GM19043 (cell line): ENCODE measurements around the gene NEK7.

Experiments
- ATAC-seq: cut with Tn5 transposase; IDR thresholded peaks from one replicate; pipeline ENCODE4 v1.9.1; 2021; ENCODE audit warnings: low read depth; ENCODE audit not compliant: unreplicated experiment

Gene NEK7

GRCh38 chr1:198246337-198246736 is 89.5 kb downstream of the NEK7 start:
- ATAC-seq, result no peak

DNA sequence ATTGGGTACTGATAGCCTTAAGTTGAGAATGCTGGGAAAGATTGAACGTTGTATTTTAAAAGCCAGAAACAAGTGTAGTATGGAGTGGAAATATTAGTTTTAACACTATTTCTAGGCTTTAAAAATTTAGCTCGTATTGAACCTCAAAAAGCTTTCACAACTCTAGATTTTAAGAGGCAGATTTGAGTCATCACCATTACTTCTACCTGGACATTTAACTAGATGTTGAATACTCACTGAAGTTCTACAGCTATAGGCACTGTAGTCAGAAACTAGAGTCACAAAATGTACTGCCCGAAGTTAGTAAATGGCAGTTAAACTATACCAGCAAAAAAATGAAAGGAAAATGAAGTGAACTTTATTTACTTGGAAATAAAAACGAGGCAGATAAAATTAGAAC is 96.5 kb downstream of the NEK7 start:
- peak; percentile 73 for ATAC-seq

DNA sequence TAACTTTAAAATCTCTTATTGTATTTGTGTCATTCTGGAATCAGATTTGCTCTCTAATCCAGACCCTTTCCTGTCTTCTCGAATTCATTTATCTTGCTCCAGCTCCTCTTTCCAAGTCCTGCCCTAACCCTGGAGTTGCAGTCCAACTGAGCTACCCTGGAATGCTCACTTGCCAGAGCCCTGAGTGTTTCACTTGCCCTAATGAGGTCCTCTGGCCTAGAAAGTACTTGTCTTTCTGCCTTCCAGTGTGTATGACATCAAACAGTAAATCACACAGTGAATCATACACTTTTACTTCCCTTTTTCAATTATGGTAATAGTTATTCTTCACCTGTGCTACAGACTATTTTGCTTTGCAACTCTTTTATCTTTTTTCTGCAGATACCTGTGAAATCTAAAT is 96.9 kb downstream of the NEK7 start:
- ATAC-seq, result peak; percentile 95

DNA sequence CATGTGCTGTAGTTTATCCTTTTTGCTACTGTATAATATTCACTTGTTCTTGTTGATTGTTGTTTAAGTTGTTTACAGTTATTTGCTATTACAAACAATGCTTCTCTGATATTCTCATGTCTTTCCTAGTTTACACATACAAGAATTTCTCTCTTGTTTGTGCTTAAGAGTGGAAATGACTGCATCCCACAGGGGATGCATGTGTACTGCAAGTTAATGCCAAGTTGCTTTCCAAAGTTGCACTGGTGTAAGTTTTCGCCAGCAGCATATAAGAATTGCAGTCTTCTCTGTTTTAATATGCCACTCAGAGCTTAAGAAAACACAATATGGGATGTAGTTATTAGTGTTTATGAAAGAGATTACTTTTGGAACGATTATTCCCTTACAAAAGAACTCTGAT is 97.7 kb downstream of the NEK7 start:
- no peak for ATAC-seq

DNA sequence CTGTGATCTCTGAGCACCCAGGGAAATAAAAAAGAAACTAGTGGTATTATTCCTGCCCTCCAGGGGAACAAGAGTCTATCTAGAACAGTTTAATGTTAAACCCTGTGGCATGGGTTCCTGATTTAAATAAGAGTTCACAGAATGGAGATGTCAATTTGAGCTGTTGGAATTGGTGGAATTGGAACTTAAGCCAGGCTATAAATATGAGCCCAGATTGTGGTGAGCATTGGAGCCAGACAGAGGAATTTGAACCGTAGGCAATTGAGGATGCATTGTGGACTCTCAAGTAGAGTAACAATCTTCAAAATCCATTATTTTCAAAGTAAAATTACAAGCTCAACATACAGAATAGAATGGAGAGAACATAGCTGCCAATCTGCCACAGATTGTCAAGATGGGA is 98.2 kb downstream of the NEK7 start:
- no peak for ATAC-seq

GRCh38 chr1:198255784-198256183 is 99.0 kb downstream of the NEK7 start:
- no peak for ATAC-seq

GRCh38 chr1:198258491-198258890 is 101.7 kb downstream of the NEK7 start:
- peak; percentile 43 for ATAC-seq

DNA sequence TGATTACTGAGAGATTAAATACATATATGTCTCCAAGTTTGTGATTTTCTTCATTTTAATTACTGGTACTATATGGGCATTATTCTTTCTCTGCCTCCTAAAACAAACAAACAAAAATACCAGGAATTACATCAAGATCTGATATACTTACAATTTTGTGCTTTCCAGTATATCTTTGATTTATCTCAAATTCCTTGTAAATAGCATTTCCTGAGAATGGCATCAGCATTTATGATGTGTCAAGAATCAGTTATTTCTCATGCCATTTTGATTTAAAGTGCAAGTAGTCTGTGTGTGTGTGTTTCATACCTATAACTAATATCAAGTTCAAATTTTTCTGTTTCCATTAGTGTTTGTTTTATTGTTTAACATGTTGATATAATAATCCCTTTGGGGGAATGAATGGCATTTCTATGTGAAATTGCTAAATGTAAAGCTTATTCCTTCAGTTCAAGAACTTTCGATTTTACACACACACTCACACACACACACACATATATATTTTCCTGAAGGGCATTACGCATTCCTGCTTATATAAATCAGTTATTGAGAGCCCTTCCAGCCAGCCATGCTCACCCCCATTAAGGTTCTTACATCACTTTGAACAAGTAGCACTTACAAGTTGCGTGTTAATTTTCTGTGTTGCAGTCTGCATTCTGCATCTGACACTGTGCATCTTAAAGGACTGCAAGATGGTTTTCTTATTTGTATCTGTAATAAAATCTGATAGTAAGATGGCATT is 102.7 kb downstream of the NEK7 start:
- ATAC-seq, result no peak

DNA sequence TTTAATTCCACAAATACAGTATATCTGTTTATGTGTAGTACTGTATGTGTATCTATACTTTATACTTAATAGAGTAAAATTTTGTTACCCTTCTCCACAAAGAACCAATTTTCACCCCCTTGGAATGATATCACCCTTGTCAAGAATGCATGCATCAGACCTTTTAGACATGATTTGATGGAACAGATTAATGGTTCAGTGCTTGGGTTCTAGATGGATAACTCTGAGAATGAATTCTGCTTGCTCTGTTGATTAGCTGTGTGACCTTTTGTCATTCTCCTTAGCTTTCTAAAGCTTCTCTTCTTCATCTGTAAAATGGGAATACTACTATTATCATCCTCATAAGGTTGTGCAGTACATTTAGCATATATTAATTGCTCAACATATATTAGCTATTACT is 105.1 kb downstream of the NEK7 start:
- no peak for ATAC-seq

DNA sequence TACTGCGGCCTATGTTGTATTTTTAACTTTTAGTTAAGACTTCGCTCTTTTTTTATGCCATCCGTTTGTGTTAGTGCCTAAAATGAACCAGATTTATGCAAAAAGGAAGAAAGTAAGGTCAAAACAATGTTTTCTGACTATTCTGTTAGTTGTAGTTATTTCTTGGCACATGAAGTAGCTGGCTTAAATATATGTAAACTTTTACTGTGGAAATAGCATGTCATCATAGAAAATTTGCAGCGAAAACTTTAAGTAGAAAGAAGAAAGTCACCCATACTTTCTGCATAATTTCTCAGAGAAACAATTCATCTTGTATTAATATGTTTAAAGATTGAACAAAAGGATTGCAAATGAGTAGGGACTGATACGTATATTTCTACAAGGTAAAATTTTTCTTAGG is 106.4 kb downstream of the NEK7 start:
- no peak for ATAC-seq

DNA sequence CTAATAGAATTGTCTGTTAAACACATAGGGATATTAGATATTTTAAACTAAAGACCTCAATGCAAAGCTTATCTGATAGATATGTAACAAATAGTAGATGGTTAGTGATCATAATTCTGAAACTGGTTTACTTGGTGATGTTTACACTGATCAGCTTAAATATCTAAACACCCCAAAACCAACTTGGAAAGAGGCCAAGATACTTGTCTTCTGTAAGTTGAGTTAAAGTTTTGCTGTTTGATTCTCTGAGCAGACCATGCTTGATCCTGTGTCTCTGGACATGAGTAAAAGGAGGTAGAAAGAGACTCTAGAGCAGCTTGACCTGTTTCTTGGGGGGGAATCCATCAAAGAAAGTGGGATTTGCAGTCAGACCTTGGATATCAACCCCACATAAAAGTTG is 107.5 kb downstream of the NEK7 start:
- ATAC-seq, result no peak

GRCh38 chr1:198265073-198265661 is 108.4 kb downstream of the NEK7 start:
- no peak for ATAC-seq

DNA sequence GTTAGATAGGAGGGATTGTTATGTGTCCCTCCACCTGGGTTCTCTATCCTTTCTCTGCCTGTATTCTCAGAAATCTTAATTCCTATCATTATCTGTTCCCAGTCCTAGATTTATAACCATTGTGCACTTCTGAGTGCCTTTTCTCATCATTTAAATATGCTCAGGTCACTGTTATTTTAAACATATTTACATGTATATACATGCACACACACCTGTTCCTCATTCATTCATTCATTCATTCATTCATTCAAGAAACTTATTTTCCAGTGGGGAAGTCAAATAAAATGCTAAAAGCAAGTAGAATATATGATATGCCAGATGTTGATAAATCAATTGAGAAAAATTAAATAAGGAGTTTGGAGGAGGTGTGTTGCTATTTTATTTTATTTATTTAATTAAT is 110.3 kb downstream of the NEK7 start:
- ATAC-seq, result no peak

DNA sequence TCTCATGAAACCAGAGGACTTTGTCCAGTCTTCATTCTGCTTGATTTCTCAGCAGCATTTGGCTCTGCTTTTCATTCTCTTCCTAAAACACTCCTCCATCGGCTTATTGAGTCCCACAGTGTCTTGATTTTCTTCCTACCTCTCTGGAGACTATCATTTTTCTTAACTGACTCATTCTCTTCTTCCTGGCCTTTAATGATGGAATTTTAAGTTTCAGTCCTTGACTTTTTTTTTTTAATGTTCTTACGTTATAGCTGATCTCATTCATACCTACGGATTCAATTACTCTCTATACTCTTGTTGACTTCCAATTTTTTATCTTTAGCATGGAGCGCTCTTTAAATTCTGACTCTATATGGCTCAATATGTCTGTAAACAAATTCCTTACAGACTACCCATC is 111.1 kb downstream of the NEK7 start:
- ATAC-seq, result no peak

DNA sequence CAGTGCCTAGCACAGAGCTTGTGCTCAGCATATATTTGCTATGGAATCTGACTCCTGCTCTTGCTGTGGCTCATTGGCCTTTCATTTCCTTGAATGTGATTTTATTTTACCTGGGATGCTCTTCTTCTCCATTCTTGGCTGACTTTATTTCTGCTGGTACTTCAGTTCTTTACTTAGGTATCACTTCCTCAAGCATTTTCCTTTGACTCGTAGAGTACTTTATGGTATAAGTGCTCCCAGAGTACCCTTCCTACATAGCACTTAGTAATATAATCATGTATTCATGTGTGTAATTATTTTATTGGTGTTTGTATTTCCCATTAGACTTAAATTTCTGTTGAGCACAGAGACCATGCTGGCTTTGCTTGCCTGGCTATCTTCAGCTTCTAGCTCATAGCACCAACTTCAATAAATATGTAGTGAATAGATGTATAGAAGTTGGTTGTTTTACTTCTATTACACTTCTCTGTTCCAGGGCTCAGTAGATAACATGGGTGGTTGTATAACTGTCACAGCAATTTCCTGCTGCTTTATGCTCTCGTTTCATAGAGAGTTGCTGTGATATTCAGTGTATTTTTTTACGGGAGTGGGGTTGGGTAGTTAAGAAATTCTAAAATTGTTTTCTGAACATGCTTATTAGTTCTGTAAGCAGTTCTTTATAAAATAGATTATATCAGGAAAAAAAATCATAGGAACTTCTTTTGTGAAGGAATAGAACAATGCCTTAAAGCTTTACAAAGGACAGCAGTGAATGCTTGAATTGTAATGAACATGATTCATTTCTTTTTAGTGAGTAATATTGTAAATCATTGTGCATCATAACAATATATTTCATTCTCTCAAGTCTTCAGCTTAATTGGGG is 112.2 kb downstream of the NEK7 start:
- ATAC-seq, result no peak

GRCh38 chr1:198269646-198269940 is 112.8 kb downstream of the NEK7 start:
- ATAC-seq, result no peak

DNA sequence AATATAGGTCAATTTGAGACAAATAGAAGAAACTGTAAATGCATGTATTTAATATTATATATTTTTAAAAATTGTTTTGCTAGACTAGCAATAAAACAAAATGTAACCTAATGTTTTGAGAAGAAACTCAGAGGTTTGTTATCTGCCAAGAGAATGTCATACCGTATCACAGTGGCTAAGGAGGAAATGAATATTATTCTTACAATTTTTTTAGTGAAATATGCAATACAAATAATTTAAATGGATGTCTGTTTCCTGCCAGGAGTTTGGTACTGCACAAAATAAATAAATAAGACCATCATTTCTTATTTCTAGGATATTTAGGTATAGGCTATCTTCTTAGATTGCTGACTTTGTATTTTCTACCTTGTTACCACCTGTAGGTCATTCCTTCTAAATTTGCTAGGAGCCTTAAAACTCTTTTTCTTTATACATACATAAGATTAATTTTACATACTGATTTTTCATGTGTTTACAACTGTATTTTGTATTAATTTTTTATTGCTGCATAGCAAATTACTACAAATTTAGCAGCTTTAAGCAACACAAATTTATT is 113.6 kb downstream of the NEK7 start:
- no peak for ATAC-seq

DNA sequence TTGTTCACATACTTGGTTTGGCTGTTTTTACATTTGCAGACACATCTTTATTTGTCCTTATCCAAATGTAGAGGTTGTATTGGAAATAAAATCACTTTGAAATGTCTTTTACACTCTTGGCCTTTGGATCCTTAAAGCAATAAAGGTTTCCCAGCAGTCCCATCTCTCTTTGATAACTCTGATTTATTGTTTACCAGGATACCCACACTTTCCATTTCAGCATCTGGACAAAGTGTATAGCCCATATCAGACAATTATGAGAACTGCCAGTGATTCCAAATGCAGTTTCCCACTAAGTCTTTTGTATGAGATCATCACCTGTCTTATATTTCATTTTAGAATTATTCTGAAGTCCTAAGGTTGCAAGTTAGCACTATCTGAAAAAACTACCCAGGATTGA is 114.7 kb downstream of the NEK7 start:
- ATAC-seq, result no peak

- ATAC-seq, result no peak
These were observed 115.7 kb downstream of the NEK7 start for GRCh38 chr1:198272492-198272891.

DNA sequence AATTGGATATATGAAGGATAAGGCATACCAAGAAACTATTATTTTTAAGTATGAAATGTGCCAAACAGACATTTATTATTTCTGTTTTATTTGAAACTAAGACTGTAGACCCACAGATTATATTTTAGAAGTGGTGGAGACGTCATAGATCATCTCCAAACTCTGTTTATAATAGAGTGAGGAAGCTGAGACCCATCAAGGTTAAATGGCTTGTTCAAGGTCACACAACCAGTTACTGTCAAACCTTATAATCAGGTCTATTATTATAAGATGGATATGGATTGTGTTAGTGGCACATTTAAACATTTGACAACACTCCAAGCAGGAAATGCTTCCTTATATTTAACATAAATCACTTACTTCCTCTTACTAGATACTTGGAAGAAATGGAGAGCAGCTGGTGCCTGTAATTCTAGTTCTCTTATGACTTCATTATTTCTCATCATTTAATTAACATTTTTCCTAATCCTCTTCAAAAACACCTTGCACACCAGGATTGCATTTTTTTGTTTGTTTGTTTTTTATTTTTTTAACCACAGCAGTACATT is 117.0 kb downstream of the NEK7 start:
- ATAC-seq, result no peak

GRCh38 chr1:198275597-198275996 is 118.8 kb downstream of the NEK7 start:
- no peak for ATAC-seq
